Non-pigmented ciliary epithelial cell (primary cell): ENCODE data around the gene CAMK2A.

Experiments used
- DNase-seq: peaks from one replicate; pipeline ENCODE4 v3.0.0-alpha.2; 2010; ENCODE audit warnings: low read depth

CAMK2A gene

GRCh38 chr5:150184990-150185912 lies 104.3 kb downstream of the CAMK2A start:
- DNase-seq, result no peak

- DNase-seq, result no peak
These were observed 105.6 kb downstream of the CAMK2A start for GRCh38 chr5:150184006-150184405.

- DNase-seq, result no peak
These were observed 106.1 kb downstream of the CAMK2A start for GRCh38 chr5:150183436-150183835.

- DNase-seq, result no peak
These were observed 106.8 kb downstream of the CAMK2A start for GRCh38 chr5:150182774-150183173.

GRCh38 chr5:150181766-150182545 lies 107.6 kb downstream of the CAMK2A start:
- DNase-seq, result no peak

- no peak for DNase-seq
These were observed 108.5 kb downstream of the CAMK2A start for GRCh38 chr5:150181027-150181426.

- DNase-seq, result no peak
These were observed 109.1 kb downstream of the CAMK2A start for GRCh38 chr5:150180241-150181026.

GRCh38 chr5:150179019-150179620 lies 110.5 kb downstream of the CAMK2A start:
- DNase-seq, result no peak

- no peak for DNase-seq
These were observed 111.3 kb downstream of the CAMK2A start for GRCh38 chr5:150178262-150178661.

GRCh38 chr5:150177721-150178120 lies 111.9 kb downstream of the CAMK2A start:
- DNase-seq, result no peak

- no peak for DNase-seq
These were observed 112.7 kb downstream of the CAMK2A start for GRCh38 chr5:150176745-150177477.

- DNase-seq, result no peak
These were observed 114.0 kb downstream of the CAMK2A start for GRCh38 chr5:150175536-150175935.

- no peak for DNase-seq
These were observed 114.5 kb downstream of the CAMK2A start for GRCh38 chr5:150175076-150175475.

- DNase-seq, result no peak
These were observed 115.3 kb downstream of the CAMK2A start for GRCh38 chr5:150174285-150174684.

- DNase-seq, result no peak
These were observed 116.4 kb downstream of the CAMK2A start for GRCh38 chr5:150173161-150173560.

- DNase-seq, result no peak
These were observed 117.0 kb downstream of the CAMK2A start for GRCh38 chr5:150172556-150172955.

- DNase-seq, result no peak
These were observed 117.4 kb downstream of the CAMK2A start for GRCh38 chr5:150172145-150172544.
